GM18519 (cell line): ENCODE data around the gene PDGFRB.

Experiments
- ATAC-seq: cut with Tn5 transposase; IDR thresholded peaks from one replicate; pipeline ENCODE4 v1.9.1; 2021; ENCODE audit warnings: mild to moderate bottlenecking, moderate library complexity; ENCODE audit not compliant: unreplicated experiment, low FRiP score

The PDGFRB gene

GRCh38 chr5:150119421-150120061 lies 36.1 kb downstream of the PDGFRB start:
- ATAC-seq, result no peak

- ATAC-seq, result no peak
Measured at GRCh38 chr5:150118561-150119229, 37.0 kb downstream of the PDGFRB start.

DNA sequence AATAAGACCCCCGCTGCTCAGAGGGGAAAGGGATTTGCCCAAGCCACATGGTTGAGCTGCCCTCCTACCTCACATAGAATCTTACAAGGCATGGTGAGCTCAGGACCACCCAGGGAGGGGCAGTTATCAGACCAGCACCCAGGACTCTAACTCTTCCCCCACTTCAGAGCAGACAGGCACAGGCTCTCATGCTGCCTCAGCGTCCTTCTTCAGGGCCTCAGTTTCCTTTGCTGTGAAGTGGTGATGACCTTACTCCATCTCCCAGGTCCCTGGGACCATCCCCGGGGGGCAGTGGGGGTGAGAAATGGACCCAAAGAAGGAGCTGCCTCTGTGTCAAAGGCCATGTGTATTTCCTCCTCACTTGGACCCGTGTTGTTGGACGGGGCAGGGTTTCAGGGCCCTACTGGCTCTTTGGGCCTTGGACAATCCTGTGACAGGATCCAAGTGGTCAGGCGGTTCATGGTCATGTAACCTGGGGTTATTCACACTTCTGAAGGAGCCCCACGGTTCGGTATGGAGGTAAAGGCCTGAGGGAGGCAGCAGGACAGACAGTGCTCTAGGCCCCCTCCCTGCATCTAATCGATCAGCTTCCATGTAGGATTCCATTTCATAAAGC lies 37.6 kb downstream of the PDGFRB start:
- no peak for ATAC-seq

DNA sequence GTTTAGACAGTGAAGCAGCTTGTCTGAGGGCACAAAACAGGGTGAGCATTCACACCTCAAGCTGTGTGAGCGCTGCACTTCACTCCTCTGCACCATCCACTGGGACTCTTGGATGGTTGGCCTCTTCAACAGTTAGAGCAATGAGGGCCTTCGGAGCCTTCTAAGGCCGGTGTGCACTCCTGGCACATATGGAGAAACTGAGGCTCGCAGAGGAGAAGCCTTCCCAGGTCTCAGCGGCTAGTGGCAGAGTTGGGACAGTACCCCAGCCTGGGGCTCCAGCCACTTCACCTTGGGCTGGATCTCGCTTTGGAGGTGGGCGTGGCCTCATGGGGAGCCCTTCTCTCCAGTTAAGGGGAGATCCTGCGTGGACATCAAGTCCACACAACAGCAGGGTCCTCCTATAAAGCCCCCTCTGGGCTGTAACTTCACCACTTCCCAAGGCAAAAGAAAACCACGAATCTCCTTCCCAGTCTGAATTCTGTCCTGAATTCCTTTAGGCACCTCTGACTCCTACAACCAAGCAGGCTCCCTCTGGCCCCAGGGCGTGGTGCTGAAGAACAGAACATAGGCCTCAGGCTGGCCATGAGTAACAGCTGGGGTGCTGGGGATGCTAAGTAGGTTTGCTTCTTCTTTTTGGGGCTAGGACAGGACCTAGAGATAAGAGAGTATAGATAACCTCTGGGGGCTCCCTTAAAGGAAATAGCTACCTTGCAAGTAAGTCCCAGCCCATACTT lies 38.8 kb downstream of the PDGFRB start:
- no peak for ATAC-seq

GRCh38 chr5:150114773-150115408 lies 40.8 kb downstream of the PDGFRB start:
- ATAC-seq, result no peak

- ATAC-seq, result no peak
Measured at GRCh38 chr5:150114102-150114641, 41.5 kb downstream of the PDGFRB start.

- ATAC-seq, result no peak
Measured at GRCh38 chr5:150113047-150113744, 42.4 kb downstream of the PDGFRB start.

DNA sequence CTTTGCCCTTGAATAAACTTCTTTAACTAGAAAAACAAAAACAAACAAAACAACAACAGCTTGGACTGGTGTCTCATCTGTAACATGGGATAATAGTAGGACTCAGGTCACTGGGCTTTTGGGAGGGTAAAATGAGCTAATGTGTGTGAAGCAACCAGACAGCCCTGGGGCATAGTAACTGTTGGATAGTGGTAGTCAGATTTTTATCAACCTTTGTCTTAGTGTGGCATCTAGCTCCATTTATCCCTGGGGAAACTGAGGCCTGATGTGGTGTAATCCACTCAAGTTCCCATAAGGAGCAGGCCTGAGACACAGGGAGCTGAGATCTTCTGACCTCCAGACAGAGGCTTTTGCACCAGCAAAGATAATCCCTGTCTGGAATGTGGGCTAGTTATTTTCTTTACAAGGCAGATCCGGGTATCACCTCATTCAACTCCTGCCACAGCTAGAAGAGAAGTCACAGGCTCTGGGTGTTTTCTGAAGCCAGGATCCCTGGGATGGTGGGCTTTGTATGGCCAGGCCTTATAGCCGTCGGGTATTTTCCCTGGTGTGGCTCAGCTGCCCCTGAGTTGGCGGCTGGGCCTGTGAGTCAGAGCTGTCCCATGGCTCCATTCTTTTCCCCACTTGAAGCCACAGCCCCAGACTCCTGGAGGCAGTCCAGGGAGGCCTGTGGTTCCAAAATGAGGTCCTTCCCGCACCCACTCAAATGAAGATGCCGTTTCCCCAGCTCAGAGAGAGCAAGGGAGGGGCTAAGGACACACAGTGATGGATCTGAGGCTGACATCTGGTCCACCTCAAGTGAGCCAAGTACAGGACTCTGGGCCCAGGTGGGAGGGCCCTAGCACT lies 43.2 kb downstream of the PDGFRB start:
- no peak for ATAC-seq

GRCh38 chr5:150111122-150111521 lies 44.5 kb downstream of the PDGFRB start:
- no peak for ATAC-seq

DNA sequence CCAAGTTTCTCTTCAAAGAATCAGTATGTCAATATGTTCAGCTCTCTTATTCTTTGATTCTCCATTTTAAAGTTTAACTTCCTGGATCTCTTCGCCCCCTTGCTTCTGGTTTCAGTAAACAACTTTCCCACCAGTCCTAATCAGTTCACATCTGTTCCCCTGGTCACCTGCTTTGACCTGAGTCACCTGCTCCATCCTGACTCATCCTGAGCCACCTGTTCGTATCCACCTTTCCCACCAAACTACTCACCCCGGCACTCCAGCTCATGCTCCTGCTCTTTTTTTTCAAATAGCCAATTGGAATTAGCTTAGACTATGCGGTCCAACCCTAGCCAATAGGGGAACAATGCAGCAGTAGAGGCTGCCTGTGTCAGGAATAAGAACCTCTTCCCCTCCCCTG lies 45.7 kb downstream of the PDGFRB start:
- ATAC-seq, result no peak

DNA sequence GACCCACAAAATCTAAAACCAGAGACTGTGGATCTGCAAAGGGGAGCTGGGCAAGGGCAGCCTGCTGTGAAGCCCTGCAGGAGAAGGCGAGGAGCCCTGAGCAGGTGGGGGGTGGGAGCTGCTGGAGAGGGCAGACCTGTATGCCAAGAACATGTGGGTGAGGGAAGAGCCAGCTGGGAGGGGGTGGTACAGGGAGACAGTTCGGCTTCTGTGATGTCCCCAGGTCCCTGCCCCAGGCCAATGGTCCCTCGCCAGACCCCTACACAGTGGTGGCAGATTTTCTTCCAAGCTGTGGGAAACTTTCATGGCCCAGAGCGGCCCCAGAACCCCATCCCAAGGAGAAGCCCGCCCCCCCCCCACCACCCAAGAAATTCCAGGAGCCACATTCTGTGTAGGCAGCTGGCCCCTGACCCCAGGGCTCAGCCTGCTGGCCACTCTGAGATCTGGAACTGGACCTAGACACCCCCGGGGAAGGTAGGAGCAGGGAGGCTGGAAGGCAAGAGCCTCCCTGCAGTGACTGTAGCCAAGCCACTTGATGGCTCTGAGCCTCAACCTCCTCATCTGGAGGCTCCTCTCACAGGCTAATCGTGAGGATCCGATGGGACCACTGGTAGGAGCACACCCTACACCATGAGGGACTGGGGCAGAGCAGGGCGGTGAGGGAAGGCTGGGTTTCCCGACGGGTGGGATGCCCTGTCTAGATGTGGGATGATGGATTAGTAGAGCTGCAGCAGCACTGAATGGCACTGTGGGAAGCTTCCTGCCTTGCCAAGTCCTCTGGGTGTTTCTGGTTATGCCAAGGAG lies 46.7 kb downstream of the PDGFRB start:
- ATAC-seq, result no peak

DNA sequence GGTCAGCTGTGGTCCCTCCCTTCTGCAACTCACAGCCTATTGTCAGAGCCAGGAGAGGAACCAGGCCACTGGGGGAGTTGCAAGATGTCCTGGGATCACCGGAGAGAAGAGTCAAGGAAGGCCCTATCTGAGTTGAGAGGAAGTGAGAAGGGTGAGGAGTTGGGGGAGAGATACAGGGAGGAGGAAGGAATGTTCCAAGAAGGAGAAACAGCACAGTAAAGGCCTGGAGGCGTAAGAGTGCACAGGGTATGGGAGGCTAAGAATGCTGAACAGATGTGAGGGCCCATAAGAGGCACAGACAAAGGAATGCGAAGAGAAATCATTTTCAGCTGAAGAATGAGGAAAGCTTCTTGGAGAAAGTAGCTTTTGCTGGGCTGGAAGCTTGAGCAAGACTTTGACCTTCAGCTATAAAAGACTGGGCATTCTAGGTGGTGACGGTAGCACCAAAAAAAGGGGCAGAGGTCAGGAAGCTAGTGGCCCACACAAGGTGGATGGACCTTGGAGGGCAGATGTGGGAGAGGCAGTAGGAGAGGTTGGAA lies 47.7 kb downstream of the PDGFRB start:
- no peak for ATAC-seq

GRCh38 chr5:150106674-150107426 lies 48.8 kb downstream of the PDGFRB start:
- no peak for ATAC-seq

GRCh38 chr5:150105928-150106615 lies 49.6 kb downstream of the PDGFRB start:
- ATAC-seq, result no peak

DNA sequence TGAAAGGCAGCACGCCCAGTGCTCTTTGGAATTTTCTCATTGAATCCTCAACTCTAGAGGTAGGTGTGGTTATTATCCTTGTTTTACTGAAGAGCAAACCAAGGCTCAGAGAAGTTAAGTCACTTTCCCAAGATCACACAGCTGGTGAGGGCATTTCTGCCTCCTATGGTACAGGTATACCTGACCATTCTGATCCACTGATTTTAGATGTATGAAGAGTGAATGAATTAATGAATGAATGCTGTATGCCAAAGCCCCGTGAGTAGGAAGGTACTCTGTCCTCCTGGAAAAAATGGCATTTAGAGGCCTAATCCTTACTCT lies 51.1 kb downstream of the PDGFRB start:
- ATAC-seq, result no peak

- no peak for ATAC-seq
Measured at GRCh38 chr5:150103678-150104549, 51.7 kb downstream of the PDGFRB start.
